ENCODE results near the gene MYO5C.

MYO5C gene

DNA sequence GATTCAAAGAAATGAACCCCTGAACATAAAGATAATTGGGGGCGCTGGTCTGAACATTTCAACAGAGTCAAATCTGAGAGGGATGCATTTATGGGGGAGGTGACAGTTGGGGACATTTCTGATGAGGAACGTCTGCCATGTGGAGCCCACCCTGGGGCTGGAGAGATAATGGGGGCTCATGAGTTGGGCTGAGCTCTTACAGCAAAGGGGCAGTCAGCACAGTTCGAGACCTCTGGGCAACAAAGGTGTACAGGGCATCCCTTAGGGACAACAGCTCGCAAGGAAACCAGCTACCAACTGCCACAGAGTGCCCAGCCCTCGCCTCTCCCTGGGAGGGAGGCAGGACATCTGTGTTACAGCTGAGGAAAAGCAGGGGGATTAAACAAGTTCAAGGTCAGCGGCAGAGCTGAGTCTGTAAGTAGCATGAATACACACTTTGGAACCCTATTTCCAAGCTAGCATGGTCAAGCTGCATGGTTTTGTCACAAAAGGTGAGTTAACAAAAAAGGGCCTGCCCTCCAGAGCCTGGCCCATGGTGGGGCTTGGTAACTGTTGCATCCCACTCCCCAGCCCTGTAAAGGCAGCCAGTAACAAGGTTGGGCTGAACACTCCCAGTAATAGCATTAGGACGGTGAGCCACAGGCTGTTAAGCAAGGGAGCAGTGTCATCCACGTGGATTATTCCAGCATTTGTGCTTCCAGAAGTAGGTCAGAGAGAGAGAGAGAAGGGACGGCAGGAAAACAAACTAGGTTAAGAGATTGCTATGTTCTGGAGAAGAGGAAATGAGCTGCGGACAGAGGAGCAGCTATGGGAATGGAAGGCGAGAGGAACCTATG, 108.7 kb downstream of the MYO5C start:
- H3K4me1 Mint-ChIP-seq (ENCODE audit: low read depth in 2 of 2) = peaks cover 0 to 2% of the 10 kb centered on the region in 2 donors
- H3K27ac Mint-ChIP-seq = no peak overlapping the region

DNA sequence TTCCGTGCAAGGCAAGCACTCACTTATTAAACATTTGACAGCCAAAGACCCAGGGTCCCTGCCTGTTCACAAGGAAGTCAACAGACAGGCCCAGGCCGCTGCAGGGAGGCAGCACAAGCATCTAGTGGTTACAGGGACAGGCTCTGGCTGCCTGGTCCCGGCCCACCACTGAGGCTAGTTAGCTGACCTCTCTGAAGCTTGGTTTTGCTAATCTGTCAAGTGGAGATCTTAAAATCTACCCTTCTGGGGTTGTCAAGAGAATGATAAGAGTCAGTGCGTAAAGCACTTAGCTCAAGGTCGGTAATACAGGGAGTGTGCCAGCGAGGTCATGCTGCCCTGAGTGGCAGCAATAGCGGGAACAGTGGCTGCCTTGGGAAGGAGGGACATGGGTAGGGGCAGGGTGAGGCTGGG, 110.4 kb downstream of the MYO5C start:
- H3K4me1 Mint-ChIP-seq (ENCODE audit: low read depth in 2 of 2) = peaks cover 9 to 10% of the 10 kb centered on the region in 2 donors
- ATAC-seq (replicated peaks) (no peak), DNase-seq (no peak)
- H3K27me3 Mint-ChIP-seq = no peaks in the 10 kb centered on the region
- H3K9me3 Mint-ChIP-seq = no peaks in the 10 kb centered on the region
- peaks cover 7% of the 10 kb centered on the region for H3K36me3 Mint-ChIP-seq (ENCODE audit: insufficient read depth)
- H3K27ac Mint-ChIP-seq = no peak overlapping the region
- H3K4me3 Mint-ChIP-seq = no peak overlapping the region

More for the DNA sequence above, 108.7 kb downstream of the MYO5C start:
- Mint-ChIP-seq H3K4me3 (no peak overlapping the region), H3K27me3 (no peaks in the 10 kb centered on the region), H3K9me3 (no peaks in the 10 kb centered on the region), H3K36me3 (ENCODE audit: insufficient read depth) (peaks cover 3% of the 10 kb centered on the region)
- ATAC-seq (replicated peaks) = no peak
- DNase-seq = no peak

DNA sequence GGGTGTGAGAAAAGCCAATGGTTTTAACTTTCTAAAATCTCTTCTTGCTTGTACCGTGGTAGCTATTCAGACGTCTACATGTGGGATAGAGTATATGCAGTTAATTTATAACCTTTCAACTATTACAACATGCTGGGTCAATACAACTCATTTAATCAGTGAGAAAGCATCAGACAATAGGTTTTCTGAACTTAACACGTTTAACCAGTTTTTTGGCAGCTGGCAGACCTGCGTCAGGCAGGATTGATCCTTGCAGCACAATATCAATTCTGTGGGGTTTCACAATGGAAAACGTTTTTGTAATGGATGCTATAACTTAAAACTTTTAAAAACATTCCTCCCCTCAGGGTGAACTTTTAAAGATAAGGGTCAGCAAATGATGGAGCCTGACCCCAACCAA, 110.9 kb downstream of the MYO5C start:
- ATAC-seq (replicated peaks) = no peak
- Mint-ChIP-seq H3K27ac (no peak overlapping the region), H3K9me3 (no peaks in the 10 kb centered on the region), H3K4me3 (no peak overlapping the region), H3K27me3 (no peaks in the 10 kb centered on the region), H3K36me3 (ENCODE audit: insufficient read depth) (peaks cover 12% of the 10 kb centered on the region), H3K4me1 (ENCODE audit: low read depth in 2 of 2) (peaks cover 10 to 11% of the 10 kb centered on the region in 2 donors)
- DNase-seq = no peak

DNA sequence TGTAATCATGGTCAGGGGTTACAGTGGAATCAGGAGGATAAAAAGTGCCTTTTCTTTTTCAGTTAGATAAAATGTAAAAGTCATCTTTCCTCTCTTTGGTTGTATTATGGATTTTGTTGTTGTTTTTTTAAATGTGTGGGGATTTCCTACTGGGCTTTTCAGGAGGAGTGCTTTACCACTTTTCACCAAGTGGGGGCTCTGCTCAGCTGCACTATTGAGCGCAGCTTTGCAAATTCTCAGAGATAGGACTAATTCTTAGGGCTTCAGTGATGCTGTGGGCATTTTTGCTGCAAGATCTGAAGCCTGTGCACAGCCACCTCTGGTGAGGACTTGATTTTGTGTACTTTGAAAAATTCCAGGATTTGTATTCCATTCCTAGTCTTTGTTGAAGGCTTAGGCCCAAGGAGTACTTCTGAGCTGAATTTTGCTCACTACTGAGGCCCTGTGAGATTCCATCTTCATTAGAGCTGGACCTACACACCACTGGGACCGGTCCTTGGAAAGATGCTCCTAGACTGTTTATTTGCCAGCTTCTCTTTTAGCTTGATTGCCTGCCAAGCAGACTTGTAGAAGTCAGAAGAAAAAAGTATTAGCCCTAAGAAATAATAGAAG, 111.9 kb downstream of the MYO5C start:
- no peak overlapping the region for H3K4me3 Mint-ChIP-seq
- no peaks in the 10 kb centered on the region for H3K9me3 Mint-ChIP-seq
- ATAC-seq (replicated peaks) (no peak), DNase-seq (peak in 1 of 3 experiments; percentile 20)
- H3K27ac Mint-ChIP-seq = no peak overlapping the region
- H3K27me3 Mint-ChIP-seq = no peaks in the 10 kb centered on the region
- H3K4me1 Mint-ChIP-seq (ENCODE audit: low read depth in 2 of 2) = peaks cover 15 to 17% of the 10 kb centered on the region in 2 donors
- peaks cover 19% of the 10 kb centered on the region for H3K36me3 Mint-ChIP-seq (ENCODE audit: insufficient read depth)

DNA sequence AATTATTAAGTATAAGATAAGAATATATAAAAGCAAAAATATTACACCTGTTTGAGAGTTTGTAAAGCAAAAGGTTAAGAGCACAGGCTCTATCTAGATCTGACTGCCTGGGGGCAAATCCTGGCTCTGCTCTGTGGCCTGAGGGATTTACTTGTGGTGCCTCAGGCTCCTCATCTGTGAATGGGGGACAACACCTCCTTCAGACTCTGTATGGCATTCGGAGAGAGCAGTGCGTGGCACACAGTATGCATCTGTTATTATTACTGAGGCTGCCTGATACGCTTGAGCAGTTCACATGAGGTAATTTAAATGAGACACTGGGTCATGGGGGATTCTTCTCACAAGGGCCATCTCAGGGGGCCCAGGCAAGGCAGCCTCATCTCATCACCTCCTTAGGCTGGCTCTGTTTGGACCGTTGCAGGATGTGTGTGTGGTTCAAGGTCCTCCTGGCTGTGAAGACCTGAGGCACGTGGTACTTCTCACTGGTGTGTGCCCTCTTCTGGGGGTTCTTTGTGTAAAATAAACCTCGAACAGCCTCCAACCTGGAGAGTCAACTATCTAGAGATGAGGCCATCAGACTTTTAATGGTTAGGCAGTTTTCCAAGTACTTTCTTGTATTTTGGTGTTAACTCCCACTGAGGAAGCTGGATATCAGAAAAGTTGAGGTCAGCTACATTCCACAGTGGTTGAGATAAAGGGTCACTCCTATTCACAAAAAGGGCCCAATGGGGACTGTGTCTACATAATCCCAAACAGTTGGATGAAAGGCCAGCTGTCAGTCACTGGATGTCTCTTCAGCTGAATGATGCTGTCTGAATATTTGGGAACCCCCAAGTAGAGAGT, 113.4 kb downstream of the MYO5C start:
- Mint-ChIP-seq H3K9me3 (no peaks in the 10 kb centered on the region), H3K27ac (peak overlapping the region in 1 of 2 donors; percentile 35), H3K4me1 (ENCODE audit: low read depth in 2 of 2) (peaks cover 25 to 30% of the 10 kb centered on the region in 2 donors), H3K27me3 (no peaks in the 10 kb centered on the region), H3K36me3 (ENCODE audit: insufficient read depth) (peaks cover 22% of the 10 kb centered on the region), H3K4me3 (no peak overlapping the region)
- DNase-seq (no peak), ATAC-seq (replicated peaks) (no peak)

DNA sequence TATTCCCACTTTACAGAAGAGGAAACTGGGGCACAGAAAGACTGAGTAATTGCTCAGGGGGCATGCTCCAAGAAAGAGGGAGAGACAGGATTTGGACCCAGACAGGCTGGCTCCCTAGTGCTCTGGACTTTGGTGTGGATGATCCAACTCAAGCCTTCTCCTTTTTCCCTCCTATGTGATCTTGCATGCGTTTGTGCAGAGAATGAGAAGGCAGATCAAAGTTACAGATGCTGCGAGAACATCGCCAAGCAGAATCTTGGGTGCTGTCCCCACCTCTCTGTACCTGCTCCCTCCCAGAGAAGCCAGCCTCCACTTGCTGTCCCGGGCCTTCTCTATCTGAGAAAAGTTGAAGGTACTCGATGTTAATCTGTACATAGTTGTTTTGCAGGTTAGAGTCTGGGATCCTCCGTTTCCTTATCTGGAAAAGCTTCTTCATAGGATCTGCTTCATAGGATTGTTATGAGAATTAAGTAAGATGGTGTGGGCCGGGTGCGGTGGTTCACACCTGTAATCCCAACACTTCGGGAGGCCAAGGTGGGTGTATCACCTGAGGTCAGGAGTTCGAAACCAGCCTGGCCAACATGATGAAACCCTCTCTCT, 114.7 kb downstream of the MYO5C start:
- Mint-ChIP-seq H3K4me3 (peak overlapping the region; percentile 87), H3K4me1 (ENCODE audit: low read depth in 2 of 2) (peaks cover 33 to 39% of the 10 kb centered on the region in 2 donors), H3K9me3 (no peaks in the 10 kb centered on the region), H3K36me3 (ENCODE audit: insufficient read depth) (peaks cover 19% of the 10 kb centered on the region), H3K27me3 (no peaks in the 10 kb centered on the region), H3K27ac (peak overlapping the region; percentile 96 to 97)
- ATAC-seq (replicated peaks) = no peak
- no peak for DNase-seq

DNA sequence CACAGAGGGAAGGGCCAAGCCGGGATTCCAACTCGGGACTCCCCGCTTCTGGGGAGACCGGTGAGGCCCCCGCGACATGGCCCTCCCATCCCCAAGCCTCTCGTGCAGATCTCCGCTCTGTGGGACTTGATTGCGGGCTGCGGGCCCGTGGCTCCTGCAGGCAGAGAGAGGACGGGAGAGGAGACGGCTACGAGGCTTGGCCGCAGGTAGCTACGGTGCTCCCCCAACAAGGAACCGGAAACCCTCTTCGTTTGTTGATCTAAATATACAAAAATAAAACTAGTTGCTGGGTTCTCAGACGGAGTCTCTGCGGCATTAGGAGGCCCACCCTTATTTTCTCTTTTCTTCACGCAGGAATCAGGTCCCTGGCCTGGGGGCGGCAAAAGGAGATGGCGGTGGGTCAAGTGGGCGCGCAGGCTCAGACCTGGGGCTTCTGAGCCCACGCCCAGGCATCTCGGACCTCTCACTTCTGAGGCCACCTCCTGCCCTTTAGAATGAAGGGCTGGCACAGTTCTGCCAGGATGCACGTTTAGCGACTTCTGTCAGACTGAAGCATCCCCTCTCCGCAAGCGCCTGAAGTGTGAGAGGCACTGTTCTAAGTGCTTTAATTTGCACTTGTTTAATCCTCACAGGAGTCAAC, 115.3 kb downstream of the MYO5C start:
- ATAC-seq (replicated peaks) = peak; percentile 49
- H3K36me3 Mint-ChIP-seq (ENCODE audit: insufficient read depth) = peaks cover 25% of the 10 kb centered on the region
- peaks cover 34 to 41% of the 10 kb centered on the region in 2 donors for H3K4me1 Mint-ChIP-seq (ENCODE audit: low read depth in 2 of 2)
- DNase-seq = peak; percentile 43 to 52 (median 48)
- H3K27ac Mint-ChIP-seq = peak overlapping the region; percentile 96 to 97
- H3K27me3 Mint-ChIP-seq = no peaks in the 10 kb centered on the region
- no peaks in the 10 kb centered on the region for H3K9me3 Mint-ChIP-seq
- peak overlapping the region; percentile 87 for H3K4me3 Mint-ChIP-seq

DNA sequence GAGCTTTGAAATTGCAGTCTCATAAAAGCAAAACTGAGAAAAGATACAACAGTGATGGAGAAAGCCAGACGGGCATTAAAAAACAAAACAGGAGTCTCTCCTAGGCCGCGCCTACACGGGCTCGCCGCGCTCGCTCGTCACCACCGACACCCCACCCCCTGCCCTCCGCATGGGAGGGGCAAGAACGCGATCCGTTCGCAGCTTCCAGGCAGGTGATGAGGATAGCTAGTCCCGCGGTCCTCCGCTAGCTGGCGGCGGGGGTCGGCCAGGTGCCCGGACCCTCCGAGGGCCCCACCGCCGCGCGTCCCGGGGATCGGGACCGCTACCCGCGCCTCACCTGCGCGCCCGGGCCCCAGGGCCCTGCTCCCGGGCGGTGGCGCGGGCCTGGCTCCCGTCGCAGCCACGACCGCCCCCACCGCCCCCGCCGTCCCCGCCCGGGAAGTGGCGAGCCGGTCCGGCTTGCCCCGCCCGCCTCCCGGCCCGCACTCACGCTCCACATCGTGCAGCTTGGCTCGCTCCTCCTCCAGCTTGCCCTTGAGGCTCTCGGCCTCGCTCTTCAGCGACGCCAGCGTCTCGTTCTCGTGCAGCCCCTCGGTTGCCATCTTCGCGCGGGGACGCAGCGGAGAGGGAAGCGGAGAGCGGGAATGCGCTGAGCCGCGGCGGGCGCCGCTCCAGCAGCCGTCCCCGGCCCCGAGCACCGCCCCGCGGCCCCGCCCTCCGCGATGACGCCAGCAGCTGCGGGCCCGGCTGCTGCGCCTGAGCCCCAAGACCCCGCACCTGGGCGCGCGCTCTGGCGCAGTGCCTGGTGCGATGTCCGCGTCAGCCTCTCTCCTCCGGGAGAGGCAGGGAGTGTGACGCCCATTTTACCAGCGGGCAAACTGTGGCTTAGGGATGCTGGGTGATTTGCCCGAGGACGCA, 116.1 kb downstream of the MYO5C start:
- H3K4me1 Mint-ChIP-seq (ENCODE audit: low read depth in 2 of 2) = peaks cover 34 to 41% of the 10 kb centered on the region in 2 donors
- peak overlapping the region; percentile 96 to 97 for H3K27ac Mint-ChIP-seq
- H3K36me3 Mint-ChIP-seq (ENCODE audit: insufficient read depth) = peaks cover 25% of the 10 kb centered on the region
- no peaks in the 10 kb centered on the region for H3K9me3 Mint-ChIP-seq
- no peaks in the 10 kb centered on the region for H3K27me3 Mint-ChIP-seq
- H3K4me3 Mint-ChIP-seq = peak overlapping the region; percentile 87
- DNase-seq (peak; percentile 85 to 89 (median 87)), ATAC-seq (replicated peaks) (peak; percentile 77)

DNA sequence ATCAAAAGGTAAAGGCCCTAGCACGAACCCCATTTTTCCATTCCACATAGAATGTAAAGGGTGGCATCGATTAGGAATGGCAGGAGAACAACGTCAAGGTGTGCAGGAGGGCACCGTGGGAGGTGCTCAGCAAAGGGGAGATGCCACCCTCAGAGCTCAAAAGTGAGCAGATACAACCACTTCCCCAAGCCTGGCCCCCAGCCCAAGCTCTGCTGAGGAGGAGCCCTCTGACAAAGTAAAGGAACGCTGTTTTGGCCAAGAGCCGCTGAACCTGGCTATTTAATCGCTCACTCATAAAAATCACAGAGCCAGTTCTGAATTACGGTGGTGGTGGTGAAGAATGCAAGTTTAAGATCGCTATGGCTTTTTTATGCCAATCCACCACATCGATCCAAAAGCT, 116.8 kb downstream of the MYO5C start:
- peaks cover 25% of the 10 kb centered on the region for H3K36me3 Mint-ChIP-seq (ENCODE audit: insufficient read depth)
- peak overlapping the region; percentile 87 for H3K4me3 Mint-ChIP-seq
- H3K27ac Mint-ChIP-seq = peak overlapping the region; percentile 96 to 97
- H3K27me3 Mint-ChIP-seq = no peaks in the 10 kb centered on the region
- H3K9me3 Mint-ChIP-seq = no peaks in the 10 kb centered on the region
- ATAC-seq (replicated peaks) = no peak
- DNase-seq = no peak
- peaks cover 40 to 47% of the 10 kb centered on the region in 2 donors for H3K4me1 Mint-ChIP-seq (ENCODE audit: low read depth in 2 of 2)

DNA sequence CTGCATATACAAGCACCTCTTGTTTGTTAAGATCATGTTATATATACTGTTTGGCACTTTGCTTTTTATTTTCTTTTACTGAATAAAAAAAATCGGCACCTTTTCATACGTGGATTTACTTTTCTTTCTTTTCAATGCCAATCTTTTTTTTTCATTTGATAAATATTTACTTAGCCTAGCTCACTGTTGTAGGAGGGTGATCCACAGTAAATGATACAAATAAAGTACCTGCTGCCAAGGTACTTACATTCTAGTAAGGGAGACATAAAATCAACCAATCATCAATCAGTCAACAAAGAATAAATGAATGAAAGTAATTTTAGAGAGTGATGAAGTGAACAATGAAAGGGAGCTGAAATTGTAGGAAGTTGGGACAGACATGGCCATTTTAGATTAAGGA, 122.7 kb downstream of the MYO5C start:
- ATAC-seq (replicated peaks) (no peak), DNase-seq (no peak)
- H3K4me1 Mint-ChIP-seq (ENCODE audit: low read depth in 2 of 2) = peaks cover 38 to 51% of the 10 kb centered on the region in 2 donors
- H3K36me3 Mint-ChIP-seq (ENCODE audit: insufficient read depth) = peaks cover 9% of the 10 kb centered on the region
- H3K27me3 Mint-ChIP-seq = no peaks in the 10 kb centered on the region
- H3K27ac Mint-ChIP-seq = no peak overlapping the region
- H3K9me3 Mint-ChIP-seq = no peaks in the 10 kb centered on the region
- H3K4me3 Mint-ChIP-seq = no peak overlapping the region

DNA sequence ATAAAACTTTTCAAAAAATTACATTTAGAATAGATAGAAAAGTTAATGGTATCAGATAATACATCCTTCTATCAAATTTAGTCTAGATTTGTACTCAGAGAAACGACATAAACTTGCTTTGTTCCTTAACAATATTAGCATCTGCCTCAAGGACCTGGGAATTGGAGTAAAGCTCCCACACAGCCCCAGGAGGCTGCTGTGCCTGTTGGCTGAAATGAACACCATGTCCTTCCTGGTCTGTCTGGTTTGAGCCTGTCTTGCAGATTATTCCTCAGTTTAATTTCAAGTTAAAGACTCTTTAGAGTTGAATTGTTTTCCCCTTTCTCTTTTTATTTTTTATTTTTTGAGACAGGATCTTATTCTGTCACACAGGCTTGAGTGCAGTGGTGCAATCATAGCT, 123.8 kb downstream of the MYO5C start:
- ATAC-seq (replicated peaks) (no peak), DNase-seq (no peak)
- Mint-ChIP-seq H3K27me3 (no peaks in the 10 kb centered on the region), H3K4me3 (no peak overlapping the region), H3K9me3 (no peaks in the 10 kb centered on the region), H3K36me3 (ENCODE audit: insufficient read depth) (peaks cover 9% of the 10 kb centered on the region), H3K4me1 (ENCODE audit: low read depth in 2 of 2) (peaks cover 35 to 52% of the 10 kb centered on the region in 2 donors), H3K27ac (peak overlapping the region in 1 of 2 donors; percentile 55)

DNA sequence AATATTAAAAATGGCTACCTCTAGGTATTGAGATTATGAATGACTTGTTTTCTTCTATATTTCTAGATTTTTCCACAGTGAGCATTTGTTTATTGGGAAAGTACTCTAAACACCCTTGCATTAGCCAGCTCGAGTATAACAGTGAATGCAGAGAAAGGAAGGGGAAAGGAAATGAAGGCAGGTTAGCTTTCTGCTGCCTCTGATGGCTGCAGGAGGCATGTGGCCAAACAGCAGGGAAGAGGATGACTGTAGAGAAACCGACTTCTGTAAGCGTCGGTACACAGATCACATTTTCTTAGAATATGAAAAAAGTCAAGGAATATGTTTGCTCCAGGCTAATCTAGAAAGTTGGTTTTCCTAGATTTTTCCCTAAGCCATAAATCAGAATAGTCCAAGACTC, 124.2 kb downstream of the MYO5C start:
- peak overlapping the region in 1 of 2 donors; percentile 55 for H3K27ac Mint-ChIP-seq
- H3K4me3 Mint-ChIP-seq = no peak overlapping the region
- no peaks in the 10 kb centered on the region for H3K27me3 Mint-ChIP-seq
- H3K4me1 Mint-ChIP-seq (ENCODE audit: low read depth in 2 of 2) = peaks cover 32 to 53% of the 10 kb centered on the region in 2 donors
- ATAC-seq (replicated peaks) (peak; percentile 67), DNase-seq (no peak)
- H3K9me3 Mint-ChIP-seq = no peaks in the 10 kb centered on the region
- peaks cover 9% of the 10 kb centered on the region for H3K36me3 Mint-ChIP-seq (ENCODE audit: insufficient read depth)

All from effector memory CD8-positive, alpha-beta T cell (primary cell).